CD4-positive, alpha-beta T cell treated with Interleukin-10 for 1 hour (primary cell): ENCODE measurements around the gene ADRM1.

Source experiments
- DNase-seq: peaks from one replicate; pipeline ENCODE4 v3.0.0-alpha.2; 2020

The ADRM1 gene

GRCh38 chr20:62325172-62325905, 22.5 kb downstream of the ADRM1 start:
- no peak for DNase-seq

GRCh38 chr20:62326559-62326958, 23.8 kb downstream of the ADRM1 start:
- no peak for DNase-seq

- no peak for DNase-seq
These were observed 24.3 kb downstream of the ADRM1 start for GRCh38 chr20:62326959-62327725.

GRCh38 chr20:62327726-62328495, 25.1 kb downstream of the ADRM1 start:
- no peak for DNase-seq

GRCh38 chr20:62328684-62329388, 26.0 kb downstream of the ADRM1 start:
- no peak for DNase-seq

GRCh38 chr20:62329389-62330377, 26.9 kb downstream of the ADRM1 start:
- DNase-seq: no peak

GRCh38 chr20:62330576-62331317, 27.9 kb downstream of the ADRM1 start:
- DNase-seq: no peak

GRCh38 chr20:62331347-62331746, 28.6 kb downstream of the ADRM1 start:
- no peak for DNase-seq

GRCh38 chr20:62332421-62332820, 29.6 kb downstream of the ADRM1 start:
- DNase-seq: no peak

GRCh38 chr20:62332989-62333819, 30.4 kb downstream of the ADRM1 start:
- no peak for DNase-seq

GRCh38 chr20:62333820-62334595, 31.2 kb downstream of the ADRM1 start:
- no peak for DNase-seq

GRCh38 chr20:62334881-62335280, 32.1 kb downstream of the ADRM1 start:
- no peak for DNase-seq

GRCh38 chr20:62335532-62335931, 32.7 kb downstream of the ADRM1 start:
- no peak for DNase-seq

- no peak for DNase-seq
These were observed 33.5 kb downstream of the ADRM1 start for GRCh38 chr20:62336329-62336728.

- no peak for DNase-seq
These were observed 34.2 kb downstream of the ADRM1 start for GRCh38 chr20:62336775-62337557.

- DNase-seq: no peak
These were observed 34.9 kb downstream of the ADRM1 start for GRCh38 chr20:62337558-62338293.

GRCh38 chr20:62338294-62338620, 35.5 kb downstream of the ADRM1 start:
- no peak for DNase-seq

GRCh38 chr20:62339647-62340062, 36.9 kb downstream of the ADRM1 start:
- no peak for DNase-seq
